Stomach smooth muscle (tissue), 2 donors: ENCODE measurements around the gene FAM50A.

Experiments
- H3K27ac ChIP-seq: one replicate; pipeline ENCODE4 v1.7.0; 2013; ENCODE audit warnings: mild to moderate bottlenecking, low read length, inconsistent platforms
- H3K27me3 ChIP-seq, 2 donors: one replicate each; pipeline ENCODE4 v1.7.0; 2013; ENCODE audit warnings: low read length in 2 of 2; ENCODE audit not compliant: insufficient read depth in 2 of 2, control insufficient read depth in 1 of 2
- H3K36me3 ChIP-seq, 2 donors: one replicate each; pipeline ENCODE4 v1.7.0; 2013; ENCODE audit warnings: low read length in 2 of 2; ENCODE audit not compliant: control insufficient read depth in 2 of 2, insufficient read depth in 2 of 2
- H3K4me1 ChIP-seq: one replicate; pipeline ENCODE4 v1.7.0; 2013; ENCODE audit warnings: low read length; ENCODE audit not compliant: control insufficient read depth, insufficient read depth
- H3K4me3 ChIP-seq, 2 donors: one replicate each; pipeline ENCODE4 v1.7.0; 2013; ENCODE audit warnings: low read length in 2 of 2
- H3K9ac ChIP-seq, 2 donors: one replicate each; pipeline ENCODE4 v1.7.0; 2013; ENCODE audit warnings: low read length in 2 of 2, mild to moderate bottlenecking in 1 of 2
- H3K9me3 ChIP-seq, 2 donors: one replicate each; pipeline ENCODE4 v1.7.0; 2013; ENCODE audit warnings: low read length in 2 of 2; ENCODE audit not compliant: control insufficient read depth in 2 of 2
- donor health status: healthy.
- donor health status: Pancreatic carcinoma.

The FAM50A gene

GRCh38 chrX:154401918-154402621 is 41.9 kb upstream of the FAM50A start:
- H3K36me3 ChIP-seq: peaks cover 11 to 12% of the 10 kb centered on the region in 2 donors
- no peaks in the 10 kb centered on the region for H3K9me3 ChIP-seq
- no peak overlapping the region for H3K4me3 ChIP-seq
- H3K27me3 ChIP-seq: no peaks in the 10 kb centered on the region
- no peak overlapping the region for H3K9ac ChIP-seq
- H3K27ac ChIP-seq: no peak overlapping the region
- H3K4me1 ChIP-seq: peaks cover 16% of the 10 kb centered on the region

GRCh38 chrX:154402622-154403127 is 41.3 kb upstream of the FAM50A start:
- no peaks in the 10 kb centered on the region for H3K27me3 ChIP-seq
- peaks cover 13% of the 10 kb centered on the region for H3K4me1 ChIP-seq
- no peak overlapping the region for H3K27ac ChIP-seq
- H3K4me3 ChIP-seq: no peak overlapping the region
- peaks cover 11 to 12% of the 10 kb centered on the region in 2 donors for H3K36me3 ChIP-seq
- no peak overlapping the region for H3K9ac ChIP-seq
- no peaks in the 10 kb centered on the region for H3K9me3 ChIP-seq

- no peak overlapping the region for H3K27ac ChIP-seq
These were observed 40.7 kb upstream of the FAM50A start for GRCh38 chrX:154403192-154403591.

GRCh38 chrX:154403858-154404257 is 40.1 kb upstream of the FAM50A start:
- H3K4me1 ChIP-seq: peaks cover 13% of the 10 kb centered on the region
- no peaks in the 10 kb centered on the region for H3K27me3 ChIP-seq
- no peak overlapping the region for H3K4me3 ChIP-seq
- H3K27ac ChIP-seq: no peak overlapping the region
- H3K9ac ChIP-seq: no peak overlapping the region
- peaks cover 11 to 12% of the 10 kb centered on the region in 2 donors for H3K36me3 ChIP-seq
- H3K9me3 ChIP-seq: no peaks in the 10 kb centered on the region

More at GRCh38 chrX:154403192-154403591, 40.7 kb upstream of the FAM50A start:
- H3K9me3 ChIP-seq: no peaks in the 10 kb centered on the region
- H3K9ac ChIP-seq: no peak overlapping the region
- H3K36me3 ChIP-seq: peaks cover 11 to 12% of the 10 kb centered on the region in 2 donors
- H3K27me3 ChIP-seq: no peaks in the 10 kb centered on the region
- H3K4me3 ChIP-seq: no peak overlapping the region
- H3K4me1 ChIP-seq: peaks cover 13% of the 10 kb centered on the region

GRCh38 chrX:154404625-154405192 is 39.2 kb upstream of the FAM50A start:
- no peaks in the 10 kb centered on the region for H3K9me3 ChIP-seq
- no peak overlapping the region for H3K27ac ChIP-seq
- H3K9ac ChIP-seq: no peak overlapping the region
- no peaks in the 10 kb centered on the region for H3K27me3 ChIP-seq
- H3K4me3 ChIP-seq: no peak overlapping the region
- peaks cover 6 to 7% of the 10 kb centered on the region in 2 donors for H3K36me3 ChIP-seq
- peaks cover 5% of the 10 kb centered on the region for H3K4me1 ChIP-seq

GRCh38 chrX:154408659-154409221 is 35.2 kb upstream of the FAM50A start:
- no peak overlapping the region for H3K27ac ChIP-seq
- peak overlapping the region in 1 of 2 donors; percentile 28 for H3K9ac ChIP-seq
- H3K4me1 ChIP-seq: peaks cover 9% of the 10 kb centered on the region
- H3K9me3 ChIP-seq: no peaks in the 10 kb centered on the region
- H3K4me3 ChIP-seq: peak overlapping the region in 1 of 2 donors; percentile 22
- peaks cover 0 to 1% of the 10 kb centered on the region in 2 donors for H3K36me3 ChIP-seq
- H3K27me3 ChIP-seq: peaks cover 0 to 3% of the 10 kb centered on the region in 2 donors

GRCh38 chrX:154409222-154409871 is 34.6 kb upstream of the FAM50A start, which contains the start of gene DNASE1L1:
Gene DNASE1L1 (minus strand): TSS chrX:154409254. CDS start chrX:154405568, 3,686 bp downstream.
- peaks cover 0 to 3% of the 10 kb centered on the region in 2 donors for H3K36me3 ChIP-seq
- no peaks in the 10 kb centered on the region for H3K9me3 ChIP-seq
- peak within 1 kb of the TSS in 1 of 2 donors; percentile 28 for H3K9ac ChIP-seq
- H3K4me3 ChIP-seq: peak within 1 kb of the TSS in 1 of 2 donors; percentile 22
- H3K4me1 ChIP-seq: peaks cover 9% of the 10 kb centered on the region
- peaks cover 0 to 3% of the 10 kb centered on the region in 2 donors for H3K27me3 ChIP-seq
- H3K27ac ChIP-seq: no peak within 1 kb of the TSS

- Histone ChIP-seq H3K9ac (peak overlapping the region; percentile 62 to 64), H3K4me1 (peaks cover 9% of the 10 kb centered on the region), H3K27ac (peak overlapping the region; percentile 69)
These were observed 32.0 kb upstream of the FAM50A start for GRCh38 chrX:154411981-154412340.

GRCh38 chrX:154412468-154412867 is 31.5 kb upstream of the FAM50A start:
- H3K4me1 ChIP-seq: peaks cover 9% of the 10 kb centered on the region
- H3K9ac ChIP-seq: peak overlapping the region; percentile 62 to 64
- H3K27me3 ChIP-seq: peaks cover 0 to 3% of the 10 kb centered on the region in 2 donors
- peak overlapping the region; percentile 31 for H3K27ac ChIP-seq
- H3K4me3 ChIP-seq: peak overlapping the region in 1 of 2 donors; percentile 76
- H3K36me3 ChIP-seq: peaks cover 0 to 3% of the 10 kb centered on the region in 2 donors
- H3K9me3 ChIP-seq: no peaks in the 10 kb centered on the region

More at GRCh38 chrX:154411981-154412340, 32.0 kb upstream of the FAM50A start:
- peaks cover 0 to 3% of the 10 kb centered on the region in 2 donors for H3K27me3 ChIP-seq
- peaks cover 0 to 3% of the 10 kb centered on the region in 2 donors for H3K36me3 ChIP-seq
- peak overlapping the region; percentile 59 to 76 for H3K4me3 ChIP-seq
- H3K9me3 ChIP-seq: no peaks in the 10 kb centered on the region

GRCh38 chrX:154413142-154413541 is 30.8 kb upstream of the FAM50A start:
- Histone ChIP-seq H3K27ac (peak overlapping the region; percentile 31), H3K4me1 (peaks cover 9% of the 10 kb centered on the region), H3K4me3 (no peak overlapping the region), H3K9me3 (no peaks in the 10 kb centered on the region), H3K27me3 (peaks cover 0 to 3% of the 10 kb centered on the region in 2 donors), H3K36me3 (peaks cover 0 to 3% of the 10 kb centered on the region in 2 donors), H3K9ac (no peak overlapping the region)
